ENCODE results near the gene RNU5D-1.

DNA sequence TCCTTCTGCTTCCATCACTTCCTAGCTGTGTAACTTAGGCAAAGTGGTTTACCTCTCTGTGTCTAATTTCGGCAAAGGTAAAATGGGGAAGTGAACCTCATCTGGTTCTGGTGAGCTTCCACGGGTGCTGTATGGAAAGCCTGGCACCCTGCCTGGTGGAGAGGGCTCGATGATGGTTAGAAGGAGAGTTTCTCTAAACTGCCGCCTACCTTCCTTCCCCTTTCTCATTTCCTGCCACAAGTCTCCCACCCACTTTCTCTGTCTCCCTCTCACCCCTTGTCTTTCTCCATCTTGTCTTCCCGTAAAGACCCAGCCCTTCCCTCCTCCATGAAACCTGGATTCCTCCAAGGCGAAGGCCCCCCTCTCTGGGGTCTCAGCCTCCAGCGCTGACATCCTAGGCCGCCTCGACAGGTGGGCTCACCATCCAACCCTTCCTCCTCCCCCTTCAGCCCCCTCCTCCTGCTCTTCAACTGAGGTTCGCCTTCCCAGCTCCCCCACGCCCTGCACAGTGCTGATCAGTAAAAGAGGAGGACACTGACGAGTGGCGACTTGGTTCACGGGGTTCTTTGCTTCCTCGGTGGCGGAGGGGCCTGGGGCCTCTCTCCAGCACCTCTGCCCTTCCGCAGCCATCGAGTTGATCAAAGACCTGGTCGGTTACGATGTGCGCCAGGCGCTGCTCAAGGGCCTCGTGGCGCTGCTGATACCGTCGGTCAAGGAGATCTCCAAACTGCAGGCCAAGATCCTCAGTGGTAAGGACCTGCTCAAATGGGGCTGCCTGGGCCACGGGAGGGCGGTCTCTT is 7.3 kb downstream of the RNU5D-1 start:
- TF ChIP-seq ZNF350 (tag by site-specific recombination; IDR thresholded peaks at IDR 0.05) (no peak), ZNF416 (tag by site-specific recombination; IDR thresholded peaks at IDR 0.05) (no peak), ZNF146 (tag by site-specific recombination; IDR thresholded peaks at IDR 0.05) (no peak)
